IMR-90 (cell line): ENCODE data around the gene FIBIN. TPM values are rescaled to one million over a fixed set of nuclear protein-coding genes. Genes with fewer than 3 reads are reported as not detected.
A peak's percentile ranks its signal among the peaks of the same experiment; 100 is the strongest.

ENCODE experiments used
- ATAC-seq: fragments of 200-7000 bp; cut with Tn5 transposase; 2 replicates; pipeline ENCODE4 v1.9.1; 2020; ENCODE audit warnings: low read depth, mild to moderate bottlenecking, moderate library complexity
- BruUV-seq: library from RNA; stranded (reverse); fragments of 400-500 nt; replicated peaks from 2 replicates; lab custom pipeline; 2021; lab: Mats Ljungman, UMichigan
- CTCF ChIA-PET: fragments of 300-600 bp; formaldehyde crosslinking; extraction: SDS; loops from one replicate; lab custom pipeline; 2021; ENCODE audit warnings: antibody characterized with exemption; lab: Yijun Ruan, JAX
- POLR2A ChIA-PET: fragments of 300-600 bp; sonication (Branson Sonifier 250); formaldehyde crosslinking; loops from one replicate; lab custom pipeline; 2022; ENCODE audit warnings: antibody characterized with exemption; ENCODE audit not compliant: unreplicated experiment; lab: Charles Lee
- DNase-seq: peaks from one replicate; pipeline ENCODE4 v3.0.0; 2013
- H2AFZ ChIP-seq: replicated peaks from 2 replicates; pipeline ENCODE3; 2013; ENCODE audit warnings: low read length, mild to moderate bottlenecking; ENCODE audit not compliant: poor library complexity
- H2AK5ac ChIP-seq: 2 replicates; pipeline ENCODE4 v1.6.1; 2013; ENCODE audit warnings: low read depth, low read length, inconsistent platforms
- H2AK9ac ChIP-seq: replicated peaks from 2 replicates; pipeline ENCODE3; 2013; ENCODE audit warnings: mild to moderate bottlenecking, low read depth, low read length, moderate library complexity; ENCODE audit not compliant: poor library complexity
- H2BK120ac ChIP-seq: 2 replicates; pipeline ENCODE4 v1.6.1; 2013; ENCODE audit warnings: low read depth, low read length, inconsistent platforms
- H2BK15ac ChIP-seq: 3 replicates; pipeline ENCODE4 v1.6.1; 2013; ENCODE audit warnings: low read depth, low read length, inconsistent platforms
- H2BK20ac ChIP-seq: 2 replicates; pipeline ENCODE4 v1.6.1; 2013; ENCODE audit warnings: low read depth, mild to moderate bottlenecking, inconsistent platforms, low read length, moderate library complexity
- H2BK5ac ChIP-seq: 2 replicates; pipeline ENCODE4 v1.6.1; 2013; ENCODE audit warnings: mild to moderate bottlenecking, low read depth, low read length, inconsistent platforms; ENCODE audit not compliant: poor library complexity, severe bottlenecking
- H3K14ac ChIP-seq: replicated peaks from 2 replicates; pipeline ENCODE4 v1.6.1; 2013; ENCODE audit warnings: low read depth, low read length, inconsistent platforms
- H3K18ac ChIP-seq: 2 replicates; pipeline ENCODE4 v1.6.1; 2013; ENCODE audit warnings: low read depth, low read length, control low read depth
- H3K23ac ChIP-seq: 2 replicates; pipeline ENCODE4 v1.6.1; 2013; ENCODE audit warnings: low read depth, low read length, inconsistent platforms
- H3K27ac ChIP-seq: 2 replicates; pipeline ENCODE4 v1.5.1; 2013; ENCODE audit warnings: mild to moderate bottlenecking, control low read depth, low read length; ENCODE audit not compliant: insufficient read depth
- H3K27me3 ChIP-seq: 2 replicates; pipeline ENCODE4 v1.6.1; 2013; ENCODE audit warnings: low read length; ENCODE audit not compliant: control insufficient read depth, insufficient read depth
- H3K36me3 ChIP-seq: 2 replicates; pipeline ENCODE4 v1.6.1; 2013; ENCODE audit warnings: low read length, mixed read lengths; ENCODE audit not compliant: control insufficient read depth, insufficient read depth
- H3K4ac ChIP-seq: 2 replicates; pipeline ENCODE4 v1.6.1; 2013; ENCODE audit warnings: low read depth, low read length, inconsistent platforms
- H3K4me1 ChIP-seq: 2 replicates; pipeline ENCODE4 v1.6.1; 2013; ENCODE audit warnings: low read length, mixed read lengths; ENCODE audit not compliant: control insufficient read depth, insufficient read depth
- H3K4me2 ChIP-seq: 2 replicates; pipeline ENCODE4 v1.6.1; 2013; ENCODE audit warnings: low read depth, mild to moderate bottlenecking, control low read depth, low read length, moderate library complexity
- H3K4me3 ChIP-seq: 2 replicates; pipeline ENCODE4 v1.5.1; 2013; ENCODE audit warnings: low read depth, mild to moderate bottlenecking, control low read depth, low read length, moderate library complexity; ENCODE audit not compliant: insufficient read depth
- H3K56ac ChIP-seq: 2 replicates; pipeline ENCODE4 v1.6.1; 2013; ENCODE audit warnings: low read length, inconsistent platforms; ENCODE audit not compliant: insufficient read depth; ENCODE audit errors: extremely low read depth
- H3K79me1 ChIP-seq, 2 experiments: 2 replicates each; pipeline ENCODE4 v1.6.1; 2013; ENCODE audit warnings: low read length in 2 of 2, inconsistent platforms in 1 of 2, low read depth in 1 of 2
- H3K9ac ChIP-seq: 2 replicates; pipeline ENCODE4 v1.6.1; 2013; ENCODE audit warnings: low read depth, low read length, control low read depth
- H3K9me1 ChIP-seq: 2 replicates; pipeline ENCODE4 v1.6.1; 2013; ENCODE audit warnings: low read length, inconsistent platforms; ENCODE audit not compliant: insufficient read depth
- H3K9me3 ChIP-seq: 2 replicates; pipeline ENCODE4 v1.6.1; 2013; ENCODE audit warnings: low read length; ENCODE audit not compliant: control insufficient read depth, insufficient read depth
- H4K20me1 ChIP-seq: 2 replicates; pipeline ENCODE4 v1.6.1; 2013; ENCODE audit warnings: low read length, inconsistent platforms; ENCODE audit not compliant: insufficient read depth
- H4K5ac ChIP-seq: 2 replicates; pipeline ENCODE4 v1.6.1; 2013; ENCODE audit warnings: mild to moderate bottlenecking, low read depth, low read length, control low read depth
- H4K8ac ChIP-seq, 2 experiments: 2 replicates each; pipeline ENCODE4 v1.6.1; 2013; ENCODE audit warnings: low read depth in 2 of 2, low read length in 2 of 2, control low read depth in 1 of 2, inconsistent platforms in 1 of 2
- H4K91ac ChIP-seq: 2 replicates; pipeline ENCODE4 v1.6.1; 2013; ENCODE audit warnings: low read depth, low read length, inconsistent platforms; ENCODE audit not compliant: insufficient read depth
- BHLHE40 ChIP-seq: fragments of 150-350 bp; IDR thresholded peaks from 2 replicates; pipeline ENCODE4 v1.6.1; 2016; ENCODE audit warnings: mild to moderate bottlenecking, low read depth, low read length
- CHD1 ChIP-seq: IDR thresholded peaks from 2 replicates; pipeline ENCODE4 v1.6.1; 2012; ENCODE audit warnings: low read depth, low read length, improper control_type of control experiment
- CTCF ChIP-seq: conservative IDR thresholded peaks from 2 replicates; pipeline ENCODE4 v1.5.1; 2012; ENCODE audit warnings: mild to moderate bottlenecking, low read depth, low read length, improper control_type of control experiment
- FOS ChIP-seq: fragments of 150-350 bp; IDR thresholded peaks from 2 replicates; pipeline ENCODE4 v1.6.1; 2016; ENCODE audit warnings: low read depth, low read length
- MAFK ChIP-seq: IDR thresholded peaks from 2 replicates; pipeline ENCODE4 v1.6.1; 2012; ENCODE audit warnings: low read depth, low read length, improper control_type of control experiment
- MAZ ChIP-seq: IDR thresholded peaks from 2 replicates; pipeline ENCODE4 v1.6.1; 2012; ENCODE audit warnings: low read depth, mild to moderate bottlenecking, low read length, improper control_type of control experiment, moderate library complexity, borderline replicate concordance
- MXI1 ChIP-seq: IDR thresholded peaks from 2 replicates; pipeline ENCODE4 v1.6.1; 2012; ENCODE audit warnings: low read depth, mild to moderate bottlenecking, low read length, moderate library complexity, borderline replicate concordance
- NFE2L2 ChIP-seq: fragments of 150-350 bp; IDR thresholded peaks from 2 replicates; pipeline ENCODE4 v1.6.1; 2016; ENCODE audit warnings: low read depth, mild to moderate bottlenecking, low read length
- RCOR1 ChIP-seq: IDR thresholded peaks from 2 replicates; pipeline ENCODE4 v1.6.1; 2012; ENCODE audit warnings: mild to moderate bottlenecking, low read length, improper control_type of control experiment; ENCODE audit not compliant: insufficient replicate concordance
- RFX5 ChIP-seq: IDR thresholded peaks from 2 replicates; pipeline ENCODE4 v1.8.0; 2012; ENCODE audit warnings: low read depth, mild to moderate bottlenecking, low read length, moderate library complexity
- SMC3 ChIP-seq: fragments of 150-350 bp; IDR thresholded peaks from 2 replicates; pipeline ENCODE4 v1.6.1; 2016; ENCODE audit warnings: low read depth, mild to moderate bottlenecking, antibody characterized with exemption, low read length, moderate library complexity
- WGBS, 2 experiments: methylation state at CpG; one replicate each; pipeline versions ENCODE4 v1.1.5 to v1.1.7; 2013; ENCODE audit warnings: missing lambda C conversion rate in 2 of 2; ENCODE audit not compliant: insufficient read length in 1 of 2; ENCODE audit errors: extremely low coverage in 2 of 2; 5-methylcytosine and 5-hydroxymethylcytosine counted together
- dilution Hi-C: fragments of 300-500 bp; cut with HindIII; formaldehyde crosslinking; loops from one replicate; pipeline ENCODE4 v1.14.3; 2018; ENCODE audit warnings: low sequenced_read_pairs; ENCODE audit not compliant: unreplicated experiment
- in situ Hi-C: fragments of 300-500 bp; cut with MboI; formaldehyde crosslinking; loops from 3 replicates; pipeline ENCODE4 v1.14.3; 2019; ENCODE audit warnings: low sequenced_read_pairs, inconsistent platforms, mixed read lengths
- intact Hi-C: fragments of 100-400 bp; cut with micrococcal nuclease; formaldehyde crosslinking; loops from 2 replicates; pipeline ENCODE4 v1.10.0; 2022
- polyA plus RNA-seq, 3 experiments: library from polyadenylated mRNA; depleted of rRNA; stranded (reverse); fragments of >200 nt; gene quantifications; 2 replicates each; pipeline ENCODE4 v1.2.3, GENCODE V29; 2012; ENCODE audit warnings: low replicate concordance in 1 of 3
- total RNA-seq: library from RNA; depleted of rRNA; stranded (reverse); fragments of >200 nt; gene quantifications from 2 replicates; pipeline ENCODE4 v1.2.3, GENCODE V29; 2012

The FIBIN gene
- total and polyA plus RNA-seq, 2 of the 4 experiments (the other 2 are of a cell fraction), result 5.7 to 6.1 TPM

- peak overlapping the region; percentile 64 for H3K4me2 ChIP-seq
Measured at GRCh38 chr11:26995701-26996460, 2.0 kb downstream of the FIBIN start.

More at GRCh38 chr11:26995701-26996460, 2.0 kb downstream of the FIBIN start:
- TF ChIP-seq RCOR1 (no peak), RFX5 (no peak), MXI1 (no peak), MAZ (no peak), MAFK (no peak), SMC3 (no peak), BHLHE40 (no peak), FOS (no peak), CTCF (no peak), NFE2L2 (no peak), CHD1 (no peak)
- in situ Hi-C loops (no loop called here), dilution Hi-C loops (no loop called here), intact Hi-C loops (no loop called here)
- Histone ChIP-seq H3K9ac (peak overlapping the region; percentile 50), H4K5ac (no peak overlapping the region), H3K79me1 (peaks cover 3 to 8% of the 10 kb centered on the region in 2 experiments; a peak in 3 of 4 replicates), H3K27ac (no peak overlapping the region), H3K14ac (no peak overlapping the region), H3K27me3 (no peaks in the 10 kb centered on the region), H3K23ac (no peak overlapping the region), H3K18ac (no peak overlapping the region), H4K20me1 (no peaks in the 10 kb centered on the region), H4K91ac (no peak overlapping the region), H2BK5ac (no peak overlapping the region), H2BK15ac (no peak overlapping the region), H2AK5ac (0 out of 2 replicates have a peak overlapping the region, but pooled peaks have one; percentile 30), H3K9me1 (no peaks in the 10 kb centered on the region; the same call in 1 of the 2 replicates), H3K9me3 (no peaks in the 10 kb centered on the region), H3K4ac (no peak overlapping the region), H4K8ac (0 out of 4 replicates have a peak overlapping the region, but pooled peaks of 1 of the 2 experiments have one; percentile 0), H2AFZ (no peak overlapping the region), H2AK9ac (no peak overlapping the region), H3K4me3 (peak overlapping the region; percentile 78), H2BK20ac (no peak overlapping the region; the same call in 1 of the 2 replicates), H3K56ac (no peak overlapping the region), H2BK120ac (no peak overlapping the region), H3K4me1 (peaks cover 11% of the 10 kb centered on the region), H3K36me3 (no peaks in the 10 kb centered on the region)
- no peak; the same call in 1 of the 2 replicates for ATAC-seq
- no CpG with 5 or more reads among the region's 1 CpG for WGBS, 2 experiments
- BruUV-seq, result no TSS peak
- POLR2A ChIA-PET, result interaction anchor here (0.6 kb wide), 1 partner anchor 218 kb away, joined by 3 read pairs; no protein-coding TSS in a partner anchor
- CTCF ChIA-PET, result no interaction called here
- peak; percentile 11 for DNase-seq
